Measurements from ENCODE around the gene ADPRH.
A peak's percentile ranks its signal among the peaks of the same experiment; 100 is the strongest.

ADPRH gene

GRCh38 chr3:119595639-119596334 lies 16.5 kb downstream of the ADPRH start:
- no peak for DNase-seq (ENCODE audit: low spot score)
- Mint-ChIP-seq H3K9me3 (no peaks in the 10 kb centered on the region), H3K4me1 (ENCODE audit: low read depth) (peaks cover 12% of the 10 kb centered on the region), H3K27me3 (ENCODE audit: low read depth) (peaks cover 2% of the 10 kb centered on the region), H3K4me3 (no peak overlapping the region), H3K36me3 (ENCODE audit: low read depth) (no peaks in the 10 kb centered on the region), H3K27ac (no peak overlapping the region)

GRCh38 chr3:119596398-119596797 lies 17.1 kb downstream of the ADPRH start:
- Mint-ChIP-seq H3K36me3 (ENCODE audit: low read depth) (no peaks in the 10 kb centered on the region), H3K4me1 (ENCODE audit: low read depth) (peaks cover 14% of the 10 kb centered on the region), H3K27me3 (ENCODE audit: low read depth) (peaks cover 2% of the 10 kb centered on the region), H3K9me3 (no peaks in the 10 kb centered on the region), H3K4me3 (no peak overlapping the region), H3K27ac (no peak overlapping the region)
- no peak for DNase-seq (ENCODE audit: low spot score)

- Mint-ChIP-seq H3K4me3 (no peak within 1 kb of the TSS), H3K27me3 (ENCODE audit: low read depth) (peaks cover 2% of the 10 kb centered on the region), H3K9me3 (no peaks in the 10 kb centered on the region), H3K4me1 (ENCODE audit: low read depth) (peaks cover 14% of the 10 kb centered on the region), H3K27ac (no peak within 1 kb of the TSS), H3K36me3 (ENCODE audit: low read depth) (no peaks in the 10 kb centered on the region)
- no peak for DNase-seq (ENCODE audit: low spot score)
Observed at GRCh38 chr3:119597548-119598288, 18.4 kb downstream of the ADPRH start, which contains the start of gene PLA1A. PLA1A (plus strand) TSS chr3:119597885; CDS start chr3:119597914, 29 bp downstream.

GRCh38 chr3:119598410-119599098 lies 19.3 kb downstream of the ADPRH start:
- Mint-ChIP-seq H3K36me3 (ENCODE audit: low read depth) (no peaks in the 10 kb centered on the region), H3K27me3 (ENCODE audit: low read depth) (peaks cover 2% of the 10 kb centered on the region), H3K4me1 (ENCODE audit: low read depth) (peaks cover 14% of the 10 kb centered on the region), H3K9me3 (no peaks in the 10 kb centered on the region), H3K27ac (no peak overlapping the region), H3K4me3 (no peak overlapping the region)
- no peak for DNase-seq (ENCODE audit: low spot score)

- Mint-ChIP-seq H3K4me3 (no peak overlapping the region), H3K36me3 (ENCODE audit: low read depth) (no peaks in the 10 kb centered on the region), H3K27ac (peak overlapping the region; percentile 50), H3K27me3 (ENCODE audit: low read depth) (no peaks in the 10 kb centered on the region), H3K4me1 (ENCODE audit: low read depth) (peaks cover 14% of the 10 kb centered on the region), H3K9me3 (no peaks in the 10 kb centered on the region)
- no peak for DNase-seq (ENCODE audit: low spot score)
Observed at GRCh38 chr3:119599558-119600174, 20.4 kb downstream of the ADPRH start.

- H3K27me3 Mint-ChIP-seq (ENCODE audit: low read depth) = no peaks in the 10 kb centered on the region
Observed at GRCh38 chr3:119600732-119601131, 21.4 kb downstream of the ADPRH start.

GRCh38 chr3:119601154-119601553 lies 21.9 kb downstream of the ADPRH start:
- Mint-ChIP-seq H3K27me3 (ENCODE audit: low read depth) (no peaks in the 10 kb centered on the region), H3K36me3 (ENCODE audit: low read depth) (no peaks in the 10 kb centered on the region), H3K9me3 (no peaks in the 10 kb centered on the region), H3K4me1 (ENCODE audit: low read depth) (peaks cover 19% of the 10 kb centered on the region), H3K4me3 (no peak overlapping the region), H3K27ac (no peak overlapping the region)
- DNase-seq (ENCODE audit: low spot score) = no peak

More at GRCh38 chr3:119600732-119601131, 21.4 kb downstream of the ADPRH start:
- Mint-ChIP-seq H3K27ac (no peak overlapping the region), H3K4me3 (no peak overlapping the region), H3K4me1 (ENCODE audit: low read depth) (peaks cover 19% of the 10 kb centered on the region), H3K9me3 (no peaks in the 10 kb centered on the region), H3K36me3 (ENCODE audit: low read depth) (no peaks in the 10 kb centered on the region)
- peak; percentile 27 for DNase-seq (ENCODE audit: low spot score)

GRCh38 chr3:119602676-119603075 lies 23.4 kb downstream of the ADPRH start:
- H3K27ac Mint-ChIP-seq = no peak overlapping the region
- H3K36me3 Mint-ChIP-seq (ENCODE audit: low read depth) = no peaks in the 10 kb centered on the region
- H3K4me1 Mint-ChIP-seq (ENCODE audit: low read depth) = peaks cover 16% of the 10 kb centered on the region
- no peaks in the 10 kb centered on the region for H3K9me3 Mint-ChIP-seq
- no peak for DNase-seq (ENCODE audit: low spot score)
- peaks cover 2% of the 10 kb centered on the region for H3K27me3 Mint-ChIP-seq (ENCODE audit: low read depth)
- no peak overlapping the region for H3K4me3 Mint-ChIP-seq

GRCh38 chr3:119604878-119605277 lies 25.6 kb downstream of the ADPRH start:
- Mint-ChIP-seq H3K36me3 (ENCODE audit: low read depth) (no peaks in the 10 kb centered on the region), H3K4me3 (no peak overlapping the region), H3K27ac (no peak overlapping the region), H3K27me3 (ENCODE audit: low read depth) (peaks cover 15% of the 10 kb centered on the region), H3K9me3 (no peaks in the 10 kb centered on the region), H3K4me1 (ENCODE audit: low read depth) (peaks cover 7% of the 10 kb centered on the region)
- no peak for DNase-seq (ENCODE audit: low spot score)

- H3K27ac Mint-ChIP-seq = no peak overlapping the region
- no peak for DNase-seq (ENCODE audit: low spot score)
- no peaks in the 10 kb centered on the region for H3K36me3 Mint-ChIP-seq (ENCODE audit: low read depth)
- peaks cover 5% of the 10 kb centered on the region for H3K4me1 Mint-ChIP-seq (ENCODE audit: low read depth)
- H3K4me3 Mint-ChIP-seq = no peak overlapping the region
- H3K9me3 Mint-ChIP-seq = no peaks in the 10 kb centered on the region
- peaks cover 31% of the 10 kb centered on the region for H3K27me3 Mint-ChIP-seq (ENCODE audit: low read depth)
Observed at GRCh38 chr3:119608405-119609000, 29.2 kb downstream of the ADPRH start.

GRCh38 chr3:119609301-119609700 lies 30.0 kb downstream of the ADPRH start:
- Mint-ChIP-seq H3K27me3 (ENCODE audit: low read depth) (peaks cover 31% of the 10 kb centered on the region), H3K4me3 (no peak overlapping the region), H3K9me3 (no peaks in the 10 kb centered on the region), H3K4me1 (ENCODE audit: low read depth) (peaks cover 5% of the 10 kb centered on the region), H3K27ac (no peak overlapping the region), H3K36me3 (ENCODE audit: low read depth) (no peaks in the 10 kb centered on the region)
- DNase-seq (ENCODE audit: low spot score) = no peak

- no peaks in the 10 kb centered on the region for H3K36me3 Mint-ChIP-seq (ENCODE audit: low read depth)
- H3K4me1 Mint-ChIP-seq (ENCODE audit: low read depth) = no peaks in the 10 kb centered on the region
- no peak for DNase-seq (ENCODE audit: low spot score)
- peaks cover 31% of the 10 kb centered on the region for H3K27me3 Mint-ChIP-seq (ENCODE audit: low read depth)
- no peak overlapping the region for H3K4me3 Mint-ChIP-seq
- H3K9me3 Mint-ChIP-seq = no peaks in the 10 kb centered on the region
- no peak overlapping the region for H3K27ac Mint-ChIP-seq
Observed at GRCh38 chr3:119611664-119612063, 32.4 kb downstream of the ADPRH start.

GRCh38 chr3:119613201-119613600 lies 33.9 kb downstream of the ADPRH start:
- Mint-ChIP-seq H3K4me1 (ENCODE audit: low read depth) (no peaks in the 10 kb centered on the region), H3K27me3 (ENCODE audit: low read depth) (peaks cover 25% of the 10 kb centered on the region), H3K27ac (no peak overlapping the region), H3K4me3 (no peak overlapping the region), H3K9me3 (no peaks in the 10 kb centered on the region), H3K36me3 (ENCODE audit: low read depth) (no peaks in the 10 kb centered on the region)
- no peak for DNase-seq (ENCODE audit: low spot score)

All from T-helper 2 cell treated with Interferon-gamma antibody and Interleukin-4, amounts not matched to agents 5 μg/mL and 100 μg/mL, for 36 hours (primary cell).